HG03060 (cell line): ENCODE measurements around the gene TREH.
"Not testable (repeated sequence)": the region's sequence is repeated elsewhere in the genome, so short reads cannot be mapped to it uniquely, and the experiment has no call there.

Experiments
- ATAC-seq: cut with Tn5 transposase; IDR thresholded peaks from one replicate; pipeline ENCODE4 v1.9.1; 2021; ENCODE audit warnings: low read depth, moderate number of reproducible peaks; ENCODE audit not compliant: unreplicated experiment

Gene TREH

GRCh38 chr11:118618115-118618990 lies 61.1 kb downstream of the TREH start:
- ATAC-seq: no peak

GRCh38 chr11:118615976-118616371 lies 63.5 kb downstream of the TREH start:
- ATAC-seq: no peak

- no peak for ATAC-seq
Observed at GRCh38 chr11:118615282-118615975, 64.0 kb downstream of the TREH start.

- no peak for ATAC-seq
Observed at GRCh38 chr11:118614511-118614910, 64.9 kb downstream of the TREH start.

- ATAC-seq: no peak
Observed at GRCh38 chr11:118612378-118612777, 67.1 kb downstream of the TREH start.

- not testable (repeated sequence) for ATAC-seq
Observed at GRCh38 chr11:118611433-118611795, 68.0 kb downstream of the TREH start.

- ATAC-seq: no peak
Observed at GRCh38 chr11:118610773-118611432, 68.5 kb downstream of the TREH start.

- no peak for ATAC-seq
Observed at GRCh38 chr11:118610225-118610772, 69.2 kb downstream of the TREH start.

GRCh38 chr11:118609380-118610224 lies 69.8 kb downstream of the TREH start:
- ATAC-seq: no peak

GRCh38 chr11:118608360-118609227 lies 70.9 kb downstream of the TREH start:
- ATAC-seq: no peak

GRCh38 chr11:118607401-118608359 lies 71.8 kb downstream of the TREH start, which contains the start of gene PHLDB1:
Gene PHLDB1 (plus strand): TSS chr11:118607615. CDS start chr11:118613837, 6,222 bp downstream.
- no peak for ATAC-seq
